Lower leg skin (tissue), 4 donors: Measurements from ENCODE around the gene IDH2. TPM values are rescaled to one million over a fixed set of nuclear protein-coding genes. Genes with fewer than 3 reads are reported as not detected.
A peak's percentile ranks its signal among the peaks of the same experiment; 100 is the strongest.
"Not testable (repeated sequence)": the region's sequence is repeated elsewhere in the genome, so short reads cannot be mapped to it uniquely, and the experiment has no call there.

Experiments used
- DNase-seq, 2 donors: peaks; one replicate each; pipeline ENCODE4 v3.0.0-alpha.2; 2019; ENCODE audit warnings: low spot score in 2 of 2
- H3K4me3 ChIP-seq: fragments of 200-600 bp; sonication (generic); 2 replicates; pipeline ENCODE4 v1.5.1; 2017; ENCODE audit warnings: mild to moderate bottlenecking, low read depth; ENCODE audit not compliant: poor library complexity, severe bottlenecking
- POLR2A ChIP-seq, 2 donors: fragments of 450-650 bp; IDR thresholded peaks; one replicate each; pipeline ENCODE4 v1.6.1; 2016 to 2017; ENCODE audit warnings: antibody characterized with exemption in 2 of 2, mild to moderate bottlenecking in 1 of 2, moderate library complexity in 1 of 2
- whole genome bisulfite sequencing, 2 donors: methylation state at CpG; one replicate each; pipeline ENCODE4 v1.1.5; 2018; 5-methylcytosine and 5-hydroxymethylcytosine counted together
- intact Hi-C: fragments of 100-400 bp; cut with DNase I; formaldehyde crosslinking; loops from one replicate; pipeline ENCODE4 v1.15.0; 2023; ENCODE audit warnings: low total_unique reads
- total RNA-seq, 4 donors: library from RNA; depleted of rRNA; stranded (reverse); fragments of >200 nt; gene quantifications; one replicate each; pipeline ENCODE4 v1.1.0, GENCODE V29; 2016
- TF ChIP-seq, protein P1 (sequence below), 3 donors: fragments of 450-650 bp; IDR thresholded peaks; one replicate each; pipeline ENCODE4 v1.5.1; 2016; ENCODE audit warnings: antibody characterized with exemption in 3 of 3, mild to moderate bottlenecking in 3 of 3, moderate library complexity in 2 of 3

The IDH2 gene
- total RNA-seq: 100 to 1,000 TPM in 2 of 4 donors, 10 to 100 TPM in 2; 49.2 to 136 (median 86.3) TPM

DNA sequence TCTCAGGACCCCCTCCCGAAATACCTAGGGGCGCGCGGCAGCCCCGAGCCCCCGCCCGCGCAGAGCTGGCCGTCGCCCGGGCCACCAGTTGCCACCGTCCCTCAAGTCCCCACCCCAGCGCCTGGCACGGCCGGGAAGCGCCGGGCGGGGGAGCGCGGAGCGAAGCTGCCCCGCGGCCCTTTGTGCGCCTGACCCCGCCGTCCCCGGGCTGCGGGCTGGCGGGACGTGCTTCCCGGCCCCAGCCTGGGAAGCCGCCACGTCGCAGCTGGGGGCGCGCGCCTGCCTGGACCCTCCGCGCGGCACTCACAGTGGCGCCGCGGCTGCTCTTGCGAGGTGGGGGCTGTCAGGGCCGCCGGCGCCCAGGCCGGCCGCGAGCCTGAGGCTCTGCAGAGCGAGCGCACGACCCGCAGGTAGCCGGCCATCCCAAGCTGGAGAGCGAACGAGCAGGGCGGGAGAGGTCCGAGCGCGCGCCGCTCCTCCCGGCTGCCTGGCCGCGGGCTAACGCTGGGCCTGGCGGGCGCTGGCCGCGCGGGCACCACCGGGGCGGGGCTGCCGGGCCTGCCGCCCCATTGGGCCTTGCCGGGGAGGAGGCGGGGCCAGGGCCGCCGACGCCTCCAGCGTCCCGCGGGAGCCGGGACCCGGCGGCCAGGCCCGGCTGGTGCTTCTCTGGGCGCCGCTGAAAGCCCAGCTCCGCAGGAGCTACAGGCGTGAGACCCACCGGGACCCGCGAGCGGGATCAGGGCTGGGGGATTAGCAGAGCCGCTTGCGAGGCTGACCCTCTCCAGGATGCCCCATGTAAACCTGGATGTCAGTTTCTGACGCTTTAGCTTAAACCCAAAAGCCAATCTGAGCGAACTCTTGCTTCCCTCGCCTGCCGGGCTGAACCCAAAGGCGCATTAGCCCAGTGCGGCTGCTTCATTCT, at the start of gene IDH2:
Gene IDH2 (minus strand): TSS at position 500 of the 922 bp plus-strand sequence. CDS start 78 bp downstream, at position 422.
- intact Hi-C loops: no loop called here

DNA sequence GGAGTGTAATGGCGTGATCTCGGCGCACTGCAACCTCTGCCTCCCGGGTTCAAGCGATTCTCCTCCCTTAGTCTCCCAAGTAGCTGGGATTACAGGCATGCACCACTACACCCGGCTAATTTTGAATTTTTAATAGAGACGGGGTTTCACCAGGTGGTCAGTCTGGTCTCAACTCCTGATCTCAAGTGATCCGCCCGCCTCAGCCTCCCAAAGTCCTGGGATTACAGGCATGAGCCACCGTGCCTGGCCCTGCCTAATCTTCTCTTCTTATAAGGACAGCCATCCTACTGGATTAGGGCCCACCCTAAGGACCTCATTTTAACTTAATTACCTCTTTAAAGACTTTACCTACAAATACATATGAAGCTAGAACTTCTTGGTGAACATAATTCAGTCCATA, 48.3 kb upstream of the IDH2 start:
- 94 to 96% methylated on average over 10 of the region's 10 CpGs for WGBS, 2 donors
- H3K4me3 ChIP-seq, DNase-seq, intact Hi-C loops: not testable (repeated sequence)

More for the DNA sequence above, at the start of gene IDH2:
- H3K4me3 ChIP-seq: peak within 1 kb of the TSS; percentile 93
- TF ChIP-seq POLR2A (IDR thresholded peaks at IDR 0.05): no peak
- TF ChIP-seq, protein P1, sequence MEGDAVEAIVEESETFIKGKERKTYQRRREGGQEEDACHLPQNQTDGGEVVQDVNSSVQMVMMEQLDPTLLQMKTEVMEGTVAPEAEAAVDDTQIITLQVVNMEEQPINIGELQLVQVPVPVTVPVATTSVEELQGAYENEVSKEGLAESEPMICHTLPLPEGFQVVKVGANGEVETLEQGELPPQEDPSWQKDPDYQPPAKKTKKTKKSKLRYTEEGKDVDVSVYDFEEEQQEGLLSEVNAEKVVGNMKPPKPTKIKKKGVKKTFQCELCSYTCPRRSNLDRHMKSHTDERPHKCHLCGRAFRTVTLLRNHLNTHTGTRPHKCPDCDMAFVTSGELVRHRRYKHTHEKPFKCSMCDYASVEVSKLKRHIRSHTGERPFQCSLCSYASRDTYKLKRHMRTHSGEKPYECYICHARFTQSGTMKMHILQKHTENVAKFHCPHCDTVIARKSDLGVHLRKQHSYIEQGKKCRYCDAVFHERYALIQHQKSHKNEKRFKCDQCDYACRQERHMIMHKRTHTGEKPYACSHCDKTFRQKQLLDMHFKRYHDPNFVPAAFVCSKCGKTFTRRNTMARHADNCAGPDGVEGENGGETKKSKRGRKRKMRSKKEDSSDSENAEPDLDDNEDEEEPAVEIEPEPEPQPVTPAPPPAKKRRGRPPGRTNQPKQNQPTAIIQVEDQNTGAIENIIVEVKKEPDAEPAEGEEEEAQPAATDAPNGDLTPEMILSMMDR (IDR thresholded peaks at IDR 0.05): no peak
- 0 to 1% methylated on average over 18 to 67 of the region's 104 CpGs for WGBS, 2 donors
- peak in 1 of 2 donors; percentile 94 for DNase-seq

DNA sequence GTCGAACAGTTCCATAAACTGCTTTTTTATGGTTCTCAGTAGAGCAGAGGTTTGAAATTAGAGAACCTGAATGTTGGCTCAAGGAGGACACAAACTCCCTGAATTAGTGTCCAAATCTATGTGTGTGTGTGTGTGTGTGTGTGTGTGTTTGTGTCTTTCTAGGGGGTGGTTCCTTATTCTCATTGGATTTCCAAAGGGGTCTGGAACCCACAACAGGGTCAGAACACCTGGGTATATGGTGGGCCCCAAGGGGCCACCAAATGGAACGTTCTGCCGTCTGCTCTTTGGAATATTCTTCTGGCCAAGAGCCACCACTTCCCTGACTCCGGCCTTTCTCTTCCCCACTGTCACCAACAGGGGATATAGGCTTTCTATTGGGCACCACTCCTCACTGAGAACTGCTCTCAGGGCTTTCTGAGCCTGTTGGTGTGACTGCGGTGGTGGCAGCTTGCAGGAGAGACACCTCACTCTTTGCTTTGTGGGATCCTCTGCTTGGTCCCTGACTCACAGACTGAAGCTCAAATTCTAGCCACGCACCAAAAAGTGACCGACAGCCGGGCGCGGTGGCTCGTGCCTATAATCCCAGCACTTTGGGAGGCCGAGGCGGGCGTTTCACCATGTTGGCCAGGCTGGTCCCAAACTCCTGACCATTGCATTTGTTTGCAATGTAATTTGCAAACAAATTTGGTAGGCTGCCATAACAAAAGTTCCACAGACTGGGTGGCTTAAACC, 47.5 kb upstream of the IDH2 start:
- 88 to 91% methylated on average over 14 of the region's 14 CpGs for WGBS, 2 donors
- no peak for DNase-seq
- intact Hi-C loops: no loop called here
- TF ChIP-seq, protein P1 (IDR thresholded peaks at IDR 0.05): no peak
- no peak for TF ChIP-seq POLR2A (IDR thresholded peaks at IDR 0.05)
- H3K4me3 ChIP-seq: no peak overlapping the region

DNA sequence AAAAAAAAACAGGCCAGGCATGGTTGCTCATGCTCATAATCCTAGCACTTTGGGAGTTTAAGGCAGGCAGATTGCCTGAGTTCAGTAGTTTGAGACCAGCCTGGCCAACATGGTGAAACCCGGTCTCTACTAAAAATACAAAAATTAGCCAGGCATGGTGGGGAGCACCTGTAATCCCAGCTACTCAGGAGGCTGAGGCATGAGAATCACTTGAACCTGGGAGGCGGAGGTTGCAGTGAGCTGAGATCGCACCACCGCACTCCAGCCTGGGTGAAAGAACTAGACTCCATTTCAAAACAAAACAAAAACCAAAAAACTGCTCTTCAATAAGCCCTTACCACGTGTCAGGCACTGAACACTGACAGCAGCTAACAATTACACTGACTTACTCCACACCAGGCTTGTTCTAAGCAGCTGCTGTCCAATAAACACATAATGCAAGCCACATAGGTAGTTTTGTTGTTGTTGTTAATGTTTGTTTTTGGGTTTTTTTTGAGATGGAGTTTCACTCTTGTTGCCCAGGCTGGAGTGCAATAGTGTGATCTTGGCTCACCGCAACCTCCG, 44.0 kb upstream of the IDH2 start:
- WGBS, 2 donors: 94 to 97% methylated on average over 7 of the region's 7 CpGs
- intact Hi-C loops, DNase-seq, H3K4me3 ChIP-seq: not testable (repeated sequence)

DNA sequence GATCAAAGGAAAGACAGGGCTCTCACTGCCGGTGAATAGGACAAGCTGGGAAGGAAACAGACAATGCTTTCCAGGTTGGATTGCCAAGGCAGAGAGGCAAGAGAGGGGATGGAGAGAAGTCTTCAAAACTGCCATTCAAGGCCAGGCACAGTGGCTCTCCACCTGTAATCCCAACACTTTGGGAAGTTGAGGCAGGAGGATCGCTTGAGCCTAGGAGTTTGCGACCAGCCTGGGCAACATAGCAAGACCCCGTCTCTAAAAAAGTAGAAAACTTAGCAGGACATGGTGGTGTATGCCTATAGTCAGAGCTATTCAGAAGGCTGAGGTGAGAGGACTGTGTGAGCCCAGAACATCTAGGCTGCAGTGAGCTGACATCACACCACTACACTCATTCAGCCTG, 43.5 kb upstream of the IDH2 start:
- 85 to 88% methylated on average over 4 of the region's 4 CpGs for WGBS, 2 donors
- no peak for TF ChIP-seq POLR2A (IDR thresholded peaks at IDR 0.05)
- TF ChIP-seq, protein P1 (IDR thresholded peaks at IDR 0.05): no peak
- intact Hi-C loops: no loop called here
- H3K4me3 ChIP-seq: no peak overlapping the region
- DNase-seq: no peak

DNA sequence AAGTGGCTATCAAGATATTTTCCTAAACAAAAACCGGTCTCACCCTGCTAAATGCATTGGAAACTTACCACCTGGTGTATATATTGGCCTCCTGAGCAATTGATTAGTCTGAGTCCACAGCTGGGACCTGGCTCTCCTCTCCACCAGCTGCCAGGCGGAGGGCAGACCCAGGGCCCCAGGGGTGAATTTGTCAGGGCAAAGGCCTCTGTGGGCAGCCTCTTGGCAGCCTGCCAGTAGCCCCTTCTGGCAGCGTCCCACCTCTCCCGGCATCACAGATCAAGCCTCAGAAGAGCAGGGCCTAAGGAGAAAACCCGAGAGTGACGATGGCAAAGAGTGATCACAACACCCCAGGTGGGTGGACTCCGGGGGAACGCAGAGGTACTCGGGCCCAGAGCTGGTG, 43.0 kb upstream of the IDH2 start:
- DNase-seq: no peak
- no peak overlapping the region for H3K4me3 ChIP-seq
- intact Hi-C loops: no loop called here
- TF ChIP-seq, protein P1 (IDR thresholded peaks at IDR 0.05): no peak
- TF ChIP-seq POLR2A (IDR thresholded peaks at IDR 0.05): no peak
- WGBS, 2 donors: 78 to 88% methylated on average over 9 of the region's 9 CpGs
